Brain pericyte (primary cell): Measurements from ENCODE around the gene ARHGAP26.

Experiments used
- DNase-seq: peaks from one replicate; pipeline ENCODE4 v3.0.0-alpha.2; 2012; ENCODE audit warnings: low read depth, low spot score

Gene ARHGAP26

GRCh38 chr5:143037071-143037470, 266.9 kb downstream of the ARHGAP26 start:
- peak; percentile 31 for DNase-seq

GRCh38 chr5:143037708-143038107, 267.5 kb downstream of the ARHGAP26 start:
- DNase-seq = no peak

- no peak for DNase-seq
Measured at GRCh38 chr5:143040622-143041021, 270.4 kb downstream of the ARHGAP26 start.

- no peak for DNase-seq
Measured at GRCh38 chr5:143041461-143041860, 271.3 kb downstream of the ARHGAP26 start.

- DNase-seq = no peak
Measured at GRCh38 chr5:143041972-143042770, 272.0 kb downstream of the ARHGAP26 start.

GRCh38 chr5:143044265-143044664, 274.1 kb downstream of the ARHGAP26 start:
- no peak for DNase-seq

- no peak for DNase-seq
Measured at GRCh38 chr5:143045062-143045461, 274.9 kb downstream of the ARHGAP26 start.

- no peak for DNase-seq
Measured at GRCh38 chr5:143046314-143046713, 276.1 kb downstream of the ARHGAP26 start.

- no peak for DNase-seq
Measured at GRCh38 chr5:143047091-143047490, 276.9 kb downstream of the ARHGAP26 start.

- DNase-seq = no peak
Measured at GRCh38 chr5:143050183-143050582, 280.0 kb downstream of the ARHGAP26 start.

GRCh38 chr5:143051244-143052058, 281.3 kb downstream of the ARHGAP26 start:
- DNase-seq = peak; percentile 50

GRCh38 chr5:143052967-143053682, 282.9 kb downstream of the ARHGAP26 start:
- DNase-seq = no peak

GRCh38 chr5:143053780-143054179, 283.6 kb downstream of the ARHGAP26 start:
- DNase-seq = no peak

- no peak for DNase-seq
Measured at GRCh38 chr5:143054480-143054941, 284.3 kb downstream of the ARHGAP26 start.

GRCh38 chr5:143055596-143056338, 285.6 kb downstream of the ARHGAP26 start:
- DNase-seq = no peak

GRCh38 chr5:143056339-143056704, 286.1 kb downstream of the ARHGAP26 start:
- DNase-seq = no peak

- no peak for DNase-seq
Measured at GRCh38 chr5:143056792-143057579, 286.8 kb downstream of the ARHGAP26 start.

GRCh38 chr5:143057580-143057999, 287.4 kb downstream of the ARHGAP26 start:
- no peak for DNase-seq

GRCh38 chr5:143059355-143059754, 289.2 kb downstream of the ARHGAP26 start:
- DNase-seq = no peak

- DNase-seq = no peak
Measured at GRCh38 chr5:143059976-143060765, 290.0 kb downstream of the ARHGAP26 start.
